Measurements from ENCODE around the gene SPR.

Gene SPR

DNA sequence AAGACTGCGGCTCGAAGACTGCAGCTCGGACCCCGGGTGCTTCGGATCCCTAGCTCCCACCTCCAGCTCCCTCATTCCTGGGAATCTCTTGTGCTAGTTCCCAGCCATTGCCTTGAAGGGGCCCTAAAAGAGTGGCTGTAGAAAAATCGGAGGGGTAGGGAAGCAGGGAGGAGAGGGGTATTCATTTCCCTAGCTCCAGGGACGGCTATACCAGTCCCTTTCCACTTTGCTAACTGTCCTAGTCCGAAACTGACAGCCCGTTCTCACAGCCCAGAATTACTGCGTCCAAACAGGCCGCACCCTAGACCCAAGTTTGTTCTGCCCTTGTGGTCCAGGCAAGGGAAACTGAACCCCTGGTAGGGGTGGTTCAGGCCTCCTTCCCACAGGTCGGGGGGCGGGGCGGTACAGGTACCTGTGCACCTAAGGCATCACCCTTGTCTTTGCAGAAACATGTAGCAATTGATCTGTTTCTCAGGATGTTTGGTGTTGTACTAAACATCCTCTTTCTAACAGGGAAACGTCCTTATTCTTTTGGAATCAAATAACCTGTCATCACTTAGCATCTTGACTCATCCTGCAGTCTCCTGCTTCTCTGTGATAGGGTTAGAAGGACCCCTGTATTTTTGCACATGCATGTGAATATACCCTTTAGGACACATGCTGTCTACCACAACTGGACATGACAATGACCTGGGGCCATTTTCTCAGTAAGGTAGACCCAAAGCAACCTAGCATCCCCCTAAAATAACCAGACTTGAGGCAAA lies 34.1 kb downstream of the SPR start:
- no peak overlapping the region for H3K4me3 ChIP-seq (ENCODE audit: low read depth, low read length)
- CTCF ChIA-PET, result interaction anchor here (1.2 to 2.1 kb wide), 2 partner anchors 14 to 28 kb away, joined by 4 to 7 read pairs; no protein-coding TSS in a partner anchor
- POLR2A ChIA-PET, result no interaction called here

DNA sequence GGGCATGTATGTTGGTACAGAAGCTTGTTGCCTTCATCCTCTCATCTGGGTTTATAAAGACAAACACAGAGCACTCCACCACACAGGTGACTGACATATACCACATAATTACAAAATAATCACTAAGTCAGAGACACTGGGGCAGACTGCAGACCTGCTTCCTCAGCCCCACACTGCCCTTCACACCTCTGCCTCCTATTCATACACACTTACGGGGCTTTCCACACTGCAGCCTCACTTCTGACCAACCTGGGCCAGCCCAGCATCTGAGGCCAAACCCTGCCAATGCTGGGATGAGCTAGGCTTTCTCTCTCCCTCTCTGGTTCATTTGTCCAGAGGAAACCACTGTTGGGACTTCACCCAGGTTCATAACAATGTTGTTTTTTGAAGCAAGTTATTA lies 34.6 kb downstream of the SPR start:
- CTCF ChIA-PET, result interaction anchor here (2.1 kb wide), 1 partner anchor 13 kb away, joined by 7 read pairs; no protein-coding TSS in a partner anchor
- H3K27ac ChIP-seq (ENCODE audit: extremely low read depth, low read depth, low read length), result no peak overlapping the region
- POLR2A ChIA-PET, result no interaction called here
- H3K4me1 ChIP-seq (ENCODE audit: control insufficient read depth, insufficient read depth, low read length), result no peaks in the 10 kb centered on the region
- no peaks in the 10 kb centered on the region for H3K9me3 ChIP-seq (ENCODE audit: control insufficient read depth, insufficient read depth, low read depth, low read length)
- TF ChIP-seq, protein P1, sequence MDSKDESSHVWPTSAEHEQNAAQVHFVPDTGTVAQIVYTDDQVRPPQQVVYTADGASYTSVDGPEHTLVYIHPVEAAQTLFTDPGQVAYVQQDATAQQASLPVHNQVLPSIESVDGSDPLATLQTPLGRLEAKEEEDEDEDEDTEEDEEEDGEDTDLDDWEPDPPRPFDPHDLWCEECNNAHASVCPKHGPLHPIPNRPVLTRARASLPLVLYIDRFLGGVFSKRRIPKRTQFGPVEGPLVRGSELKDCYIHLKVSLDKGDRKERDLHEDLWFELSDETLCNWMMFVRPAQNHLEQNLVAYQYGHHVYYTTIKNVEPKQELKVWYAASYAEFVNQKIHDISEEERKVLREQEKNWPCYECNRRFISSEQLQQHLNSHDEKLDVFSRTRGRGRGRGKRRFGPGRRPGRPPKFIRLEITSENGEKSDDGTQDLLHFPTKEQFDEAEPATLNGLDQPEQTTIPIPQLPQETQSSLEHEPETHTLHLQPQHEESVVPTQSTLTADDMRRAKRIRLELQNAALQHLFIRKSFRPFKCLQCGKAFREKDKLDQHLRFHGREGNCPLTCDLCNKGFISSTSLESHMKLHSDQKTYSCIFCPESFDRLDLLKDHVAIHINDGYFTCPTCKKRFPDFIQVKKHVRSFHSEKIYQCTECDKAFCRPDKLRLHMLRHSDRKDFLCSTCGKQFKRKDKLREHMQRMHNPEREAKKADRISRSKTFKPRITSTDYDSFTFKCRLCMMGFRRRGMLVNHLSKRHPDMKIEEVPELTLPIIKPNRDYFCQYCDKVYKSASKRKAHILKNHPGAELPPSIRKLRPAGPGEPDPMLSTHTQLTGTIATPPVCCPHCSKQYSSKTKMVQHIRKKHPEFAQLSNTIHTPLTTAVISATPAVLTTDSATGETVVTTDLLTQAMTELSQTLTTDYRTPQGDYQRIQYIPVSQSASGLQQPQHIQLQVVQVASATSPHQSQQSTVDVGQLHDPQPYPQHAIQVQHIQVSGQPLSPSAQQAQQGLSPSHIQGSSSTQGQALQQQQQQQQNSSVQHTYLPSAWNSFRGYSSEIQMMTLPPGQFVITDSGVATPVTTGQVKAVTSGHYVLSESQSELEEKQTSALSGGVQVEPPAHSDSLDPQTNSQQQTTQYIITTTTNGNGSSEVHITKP (tag by site-specific recombination; IDR thresholded peaks at IDR 0.05), result no peak
- TF ChIP-seq ZNF214 (tag by site-specific recombination; IDR thresholded peaks at IDR 0.05; ENCODE audit: borderline replicate concordance), result no peak
- no peak for TF ChIP-seq ZSCAN30 (tag by site-specific recombination; IDR thresholded peaks at IDR 0.05)
- TF ChIP-seq, protein P2, sequence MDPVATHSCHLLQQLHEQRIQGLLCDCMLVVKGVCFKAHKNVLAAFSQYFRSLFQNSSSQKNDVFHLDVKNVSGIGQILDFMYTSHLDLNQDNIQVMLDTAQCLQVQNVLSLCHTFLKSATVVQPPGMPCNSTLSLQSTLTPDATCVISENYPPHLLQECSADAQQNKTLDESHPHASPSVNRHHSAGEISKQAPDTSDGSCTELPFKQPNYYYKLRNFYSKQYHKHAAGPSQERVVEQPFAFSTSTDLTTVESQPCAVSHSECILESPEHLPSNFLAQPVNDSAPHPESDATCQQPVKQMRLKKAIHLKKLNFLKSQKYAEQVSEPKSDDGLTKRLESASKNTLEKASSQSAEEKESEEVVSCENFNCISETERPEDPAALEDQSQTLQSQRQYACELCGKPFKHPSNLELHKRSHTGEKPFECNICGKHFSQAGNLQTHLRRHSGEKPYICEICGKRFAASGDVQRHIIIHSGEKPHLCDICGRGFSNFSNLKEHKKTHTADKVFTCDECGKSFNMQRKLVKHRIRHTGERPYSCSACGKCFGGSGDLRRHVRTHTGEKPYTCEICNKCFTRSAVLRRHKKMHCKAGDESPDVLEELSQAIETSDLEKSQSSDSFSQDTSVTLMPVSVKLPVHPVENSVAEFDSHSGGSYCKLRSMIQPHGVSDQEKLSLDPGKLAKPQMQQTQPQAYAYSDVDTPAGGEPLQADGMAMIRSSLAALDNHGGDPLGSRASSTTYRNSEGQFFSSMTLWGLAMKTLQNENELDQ (tag by site-specific recombination; IDR thresholded peaks at IDR 0.05; ENCODE audit: low read depth), result no peak
- TF ChIP-seq ZNF623 (tag by site-specific recombination; IDR thresholded peaks at IDR 0.05), result no peak
- TF ChIP-seq ZNF37A (tag by site-specific recombination; IDR thresholded peaks at IDR 0.05), result no peak
- no peak for TF ChIP-seq PRDM1 (tag by site-specific recombination; IDR thresholded peaks at IDR 0.05)
- no peak for TF ChIP-seq ZNF311 (tag by site-specific recombination; IDR thresholded peaks at IDR 0.05; ENCODE audit: borderline replicate concordance)
- no peaks in the 10 kb centered on the region for H3K36me3 ChIP-seq (ENCODE audit: control insufficient read depth in 2 of 2, insufficient read depth in 1 of 2, low read length in 2 of 2)
- H3K4me3 ChIP-seq (ENCODE audit: low read depth, low read length), result no peak overlapping the region

More for the DNA sequence above, 34.1 kb downstream of the SPR start:
- H3K36me3 ChIP-seq (ENCODE audit: control insufficient read depth in 2 of 2, insufficient read depth in 1 of 2, low read length in 2 of 2), result no peaks in the 10 kb centered on the region
- no peak overlapping the region for H3K27ac ChIP-seq (ENCODE audit: extremely low read depth, low read depth, low read length)
- TF ChIP-seq, protein P3, sequence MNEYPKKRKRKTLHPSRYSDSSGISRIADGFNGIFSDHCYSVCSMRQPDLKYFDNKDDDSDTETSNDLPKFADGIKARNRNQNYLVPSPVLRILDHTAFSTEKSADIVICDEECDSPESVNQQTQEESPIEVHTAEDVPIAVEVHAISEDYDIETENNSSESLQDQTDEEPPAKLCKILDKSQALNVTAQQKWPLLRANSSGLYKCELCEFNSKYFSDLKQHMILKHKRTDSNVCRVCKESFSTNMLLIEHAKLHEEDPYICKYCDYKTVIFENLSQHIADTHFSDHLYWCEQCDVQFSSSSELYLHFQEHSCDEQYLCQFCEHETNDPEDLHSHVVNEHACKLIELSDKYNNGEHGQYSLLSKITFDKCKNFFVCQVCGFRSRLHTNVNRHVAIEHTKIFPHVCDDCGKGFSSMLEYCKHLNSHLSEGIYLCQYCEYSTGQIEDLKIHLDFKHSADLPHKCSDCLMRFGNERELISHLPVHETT (tag by site-specific recombination; IDR thresholded peaks at IDR 0.05), result no peak
- TF ChIP-seq ZNF701 (tag by site-specific recombination; IDR thresholded peaks at IDR 0.05), result no peak
- TF ChIP-seq, protein P4, sequence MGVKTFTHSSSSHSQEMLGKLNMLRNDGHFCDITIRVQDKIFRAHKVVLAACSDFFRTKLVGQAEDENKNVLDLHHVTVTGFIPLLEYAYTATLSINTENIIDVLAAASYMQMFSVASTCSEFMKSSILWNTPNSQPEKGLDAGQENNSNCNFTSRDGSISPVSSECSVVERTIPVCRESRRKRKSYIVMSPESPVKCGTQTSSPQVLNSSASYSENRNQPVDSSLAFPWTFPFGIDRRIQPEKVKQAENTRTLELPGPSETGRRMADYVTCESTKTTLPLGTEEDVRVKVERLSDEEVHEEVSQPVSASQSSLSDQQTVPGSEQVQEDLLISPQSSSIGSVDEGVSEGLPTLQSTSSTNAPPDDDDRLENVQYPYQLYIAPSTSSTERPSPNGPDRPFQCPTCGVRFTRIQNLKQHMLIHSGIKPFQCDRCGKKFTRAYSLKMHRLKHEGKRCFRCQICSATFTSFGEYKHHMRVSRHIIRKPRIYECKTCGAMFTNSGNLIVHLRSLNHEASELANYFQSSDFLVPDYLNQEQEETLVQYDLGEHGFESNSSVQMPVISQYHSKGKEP (tag by site-specific recombination; IDR thresholded peaks at IDR 0.05), result no peak
- TF ChIP-seq GFI1B (tag by site-specific recombination; IDR thresholded peaks at IDR 0.05), result no peak
- TF ChIP-seq SETDB1 (IDR thresholded peaks at IDR 0.05; ENCODE audit: insufficient read length, low read length), result no peak
- H3K4me1 ChIP-seq (ENCODE audit: control insufficient read depth, insufficient read depth, low read length), result no peaks in the 10 kb centered on the region
- no peaks in the 10 kb centered on the region for H3K9me3 ChIP-seq (ENCODE audit: control insufficient read depth, insufficient read depth, low read depth, low read length)

Data from HEK293 (cell line).